ENCODE results near the gene ARHGAP26.
A peak's percentile ranks its signal among the peaks of the same experiment; 100 is the strongest.
"Not testable (repeated sequence)": the region's sequence is repeated elsewhere in the genome, so short reads cannot be mapped to it uniquely, and the experiment has no call there.

ARHGAP26 gene

GRCh38 chr5:142961440-142962173, 191.4 kb downstream of the ARHGAP26 start:
- Mint-ChIP-seq H3K4me3 (no peak overlapping the region), H3K36me3 (peaks cover 18% of the 10 kb centered on the region), H3K27me3 (no peaks in the 10 kb centered on the region), H3K27ac (no peak overlapping the region), H3K9me3 (ENCODE audit: low read depth) (no peaks in the 10 kb centered on the region), H3K4me1 (ENCODE audit: low read depth) (peaks cover 15% of the 10 kb centered on the region)

- H3K36me3 Mint-ChIP-seq, result peaks cover 19% of the 10 kb centered on the region
- H3K4me3 Mint-ChIP-seq, result no peak overlapping the region
- H3K27ac Mint-ChIP-seq, result no peak overlapping the region
- no peaks in the 10 kb centered on the region for H3K9me3 Mint-ChIP-seq (ENCODE audit: low read depth)
- H3K4me1 Mint-ChIP-seq (ENCODE audit: low read depth), result peaks cover 15% of the 10 kb centered on the region
- H3K27me3 Mint-ChIP-seq, result no peaks in the 10 kb centered on the region
Measured at GRCh38 chr5:142962174-142962533, 192.0 kb downstream of the ARHGAP26 start.

DNA sequence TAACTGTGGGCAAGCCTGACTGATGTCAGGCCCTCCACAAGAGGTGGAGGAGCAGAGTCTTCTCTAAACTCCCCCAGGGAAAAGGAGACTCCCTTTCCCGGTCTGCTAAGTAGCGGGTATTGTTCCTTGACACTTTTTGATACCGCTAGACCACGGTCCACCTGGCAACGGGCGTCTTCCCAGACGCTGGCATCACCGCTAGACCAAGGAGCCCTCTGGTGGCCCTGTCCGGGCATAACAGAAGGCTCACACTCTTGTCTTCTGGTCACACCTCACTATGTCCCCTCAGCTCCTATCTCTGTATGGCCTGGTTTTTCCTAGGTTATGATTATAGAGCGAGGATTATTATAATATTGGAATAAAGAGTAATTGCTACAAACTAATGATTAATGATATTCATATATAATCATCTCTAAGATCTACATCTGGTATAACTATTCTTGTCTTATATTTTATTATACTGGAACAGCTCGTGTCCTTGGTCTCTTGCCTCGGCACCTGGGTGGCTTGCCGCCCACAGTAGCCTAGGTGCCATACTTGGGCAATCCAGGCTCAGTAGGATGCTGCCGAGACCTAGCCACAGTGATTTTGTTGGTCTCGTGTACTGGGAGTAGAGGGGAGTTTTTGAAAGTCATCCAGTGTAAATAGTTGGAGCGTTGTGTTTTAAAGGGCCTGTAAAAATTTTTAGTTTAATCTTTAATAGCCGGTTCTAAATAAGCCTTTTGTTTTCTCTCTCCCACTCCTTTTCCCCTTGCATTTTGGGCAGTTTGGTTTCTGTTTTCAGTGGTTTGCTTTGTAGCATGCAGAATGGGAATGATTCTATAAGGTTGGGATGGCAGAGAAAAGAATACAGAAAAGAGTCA, 195.3 kb downstream of the ARHGAP26 start:
- not testable (repeated sequence) for H3K9me3 Mint-ChIP-seq (ENCODE audit: low read depth); H3K4me3 Mint-ChIP-seq; H3K27me3 Mint-ChIP-seq; H3K27ac Mint-ChIP-seq
- Mint-ChIP-seq H3K4me1 (ENCODE audit: low read depth) (peaks cover 11% of the 10 kb centered on the region), H3K36me3 (peaks cover 31% of the 10 kb centered on the region)

GRCh38 chr5:142966121-142966420, 195.9 kb downstream of the ARHGAP26 start:
- peaks cover 31% of the 10 kb centered on the region for H3K36me3 Mint-ChIP-seq
- H3K4me3 Mint-ChIP-seq, result no peak overlapping the region
- no peaks in the 10 kb centered on the region for H3K9me3 Mint-ChIP-seq (ENCODE audit: low read depth)
- peaks cover 17% of the 10 kb centered on the region for H3K4me1 Mint-ChIP-seq (ENCODE audit: low read depth)
- no peaks in the 10 kb centered on the region for H3K27me3 Mint-ChIP-seq
- no peak overlapping the region for H3K27ac Mint-ChIP-seq

DNA sequence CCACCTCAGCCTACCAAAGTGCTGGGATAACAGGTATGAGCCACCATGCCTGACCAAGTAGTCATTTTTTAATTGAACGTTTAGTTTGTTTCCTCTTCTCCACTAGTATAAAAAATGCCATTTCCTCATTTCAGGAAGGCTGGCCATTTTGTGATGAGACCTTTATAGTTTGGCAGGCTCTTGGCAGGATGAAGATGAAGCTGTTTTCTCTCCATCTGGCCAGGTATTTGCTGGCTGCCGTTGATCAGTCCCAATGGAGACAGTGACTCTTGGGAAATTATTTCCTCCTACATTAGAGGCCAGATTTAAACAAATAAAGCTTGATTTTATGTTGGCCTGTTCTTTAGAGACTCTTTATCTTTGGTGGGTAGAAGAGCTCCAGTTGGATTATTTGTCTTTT, 199.0 kb downstream of the ARHGAP26 start:
- Mint-ChIP-seq H3K9me3 (ENCODE audit: low read depth) (no peaks in the 10 kb centered on the region), H3K36me3 (peaks cover 15% of the 10 kb centered on the region), H3K27me3 (no peaks in the 10 kb centered on the region), H3K27ac (no peak overlapping the region), H3K4me1 (ENCODE audit: low read depth) (peaks cover 38% of the 10 kb centered on the region), H3K4me3 (no peak overlapping the region)

DNA sequence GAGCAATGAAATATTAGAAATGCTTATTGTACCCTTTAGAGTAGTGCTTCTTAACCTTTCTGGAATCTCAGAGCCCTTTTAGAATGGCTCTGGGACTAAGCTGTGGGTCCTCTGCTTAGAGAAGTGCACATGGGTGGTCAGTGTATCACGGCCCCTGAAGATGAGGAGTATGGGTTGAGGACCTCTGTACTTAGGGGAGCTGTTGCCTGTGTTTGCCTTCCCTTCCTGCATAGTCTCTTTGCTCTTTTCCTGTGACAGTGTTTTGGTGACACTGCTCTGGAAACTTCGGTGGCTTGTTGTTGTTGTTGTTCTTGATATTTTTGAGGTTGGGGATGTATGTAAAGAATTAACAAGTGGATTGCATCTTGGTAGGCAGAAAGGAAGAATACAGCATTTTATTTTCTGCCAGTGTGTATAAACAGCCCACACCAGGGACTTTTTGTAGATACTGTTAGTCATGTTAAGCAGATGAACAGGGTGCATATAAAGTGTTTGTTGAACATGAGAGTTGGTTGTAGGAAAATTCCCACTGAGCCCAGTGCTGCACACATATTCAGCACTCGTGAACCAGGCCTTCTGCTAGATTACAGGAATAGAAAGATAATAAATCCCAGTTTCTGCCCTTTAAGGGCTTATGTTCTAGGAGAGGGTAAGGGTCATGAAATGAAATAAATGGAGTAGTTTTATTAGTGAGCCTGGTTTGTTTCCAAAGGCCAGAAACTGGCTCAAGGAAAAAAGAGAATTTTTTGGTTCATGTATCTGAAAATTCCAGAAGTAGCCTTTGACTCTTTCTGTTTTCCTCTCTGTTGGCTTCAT, 199.7 kb downstream of the ARHGAP26 start:
- peaks cover 17% of the 10 kb centered on the region for H3K36me3 Mint-ChIP-seq
- peak overlapping the region; percentile 22 for H3K27ac Mint-ChIP-seq
- peaks cover 39% of the 10 kb centered on the region for H3K4me1 Mint-ChIP-seq (ENCODE audit: low read depth)
- no peak overlapping the region for H3K4me3 Mint-ChIP-seq
- no peaks in the 10 kb centered on the region for H3K9me3 Mint-ChIP-seq (ENCODE audit: low read depth)
- H3K27me3 Mint-ChIP-seq, result no peaks in the 10 kb centered on the region

- Mint-ChIP-seq H3K9me3 (ENCODE audit: low read depth) (no peaks in the 10 kb centered on the region), H3K27ac (peak overlapping the region; percentile 2), H3K4me1 (ENCODE audit: low read depth) (peaks cover 39% of the 10 kb centered on the region)
Measured at GRCh38 chr5:142970440-142971030, 200.4 kb downstream of the ARHGAP26 start.

GRCh38 chr5:142971303-142972013, 201.3 kb downstream of the ARHGAP26 start:
- Mint-ChIP-seq H3K27ac (peak overlapping the region; percentile 46), H3K4me1 (ENCODE audit: low read depth) (peaks cover 41% of the 10 kb centered on the region), H3K36me3 (peaks cover 18% of the 10 kb centered on the region), H3K27me3 (no peaks in the 10 kb centered on the region), H3K4me3 (no peak overlapping the region), H3K9me3 (ENCODE audit: low read depth) (no peaks in the 10 kb centered on the region)

More at GRCh38 chr5:142970440-142971030, 200.4 kb downstream of the ARHGAP26 start:
- Mint-ChIP-seq H3K36me3 (peaks cover 18% of the 10 kb centered on the region), H3K4me3 (no peak overlapping the region), H3K27me3 (no peaks in the 10 kb centered on the region)

- H3K36me3 Mint-ChIP-seq, result peaks cover 16% of the 10 kb centered on the region
- H3K9me3 Mint-ChIP-seq (ENCODE audit: low read depth), result no peaks in the 10 kb centered on the region
- peaks cover 47% of the 10 kb centered on the region for H3K4me1 Mint-ChIP-seq (ENCODE audit: low read depth)
- H3K4me3 Mint-ChIP-seq, result no peak overlapping the region
- no peak overlapping the region for H3K27ac Mint-ChIP-seq
- no peaks in the 10 kb centered on the region for H3K27me3 Mint-ChIP-seq
Measured at GRCh38 chr5:142972064-142972570, 201.9 kb downstream of the ARHGAP26 start.

- Mint-ChIP-seq H3K27me3 (no peaks in the 10 kb centered on the region), H3K4me1 (ENCODE audit: low read depth) (peaks cover 65% of the 10 kb centered on the region), H3K9me3 (ENCODE audit: low read depth) (no peaks in the 10 kb centered on the region), H3K36me3 (peaks cover 7% of the 10 kb centered on the region), H3K4me3 (no peak overlapping the region), H3K27ac (no peak overlapping the region)
Measured at GRCh38 chr5:142973932-142974331, 203.8 kb downstream of the ARHGAP26 start.

DNA sequence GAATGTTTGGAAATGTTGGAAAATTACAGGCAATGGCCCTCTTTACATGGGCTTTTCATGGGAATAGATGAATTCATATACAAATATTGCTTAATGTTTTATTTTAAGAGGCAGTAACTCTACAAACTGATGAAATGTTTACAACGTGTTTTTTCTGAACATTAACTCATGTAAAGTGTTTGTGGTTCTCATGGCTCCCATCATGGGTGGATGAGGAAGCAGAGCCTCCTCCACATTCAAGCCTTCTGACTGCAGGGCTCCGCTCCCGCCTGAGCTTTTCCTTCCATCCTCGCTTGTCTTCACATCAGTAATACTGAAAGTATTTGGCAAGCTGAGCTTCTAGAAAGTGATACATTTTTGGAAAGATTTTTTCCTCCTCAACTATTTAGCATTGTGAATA, 204.2 kb downstream of the ARHGAP26 start:
- H3K4me3 Mint-ChIP-seq, result no peak overlapping the region
- H3K9me3 Mint-ChIP-seq (ENCODE audit: low read depth), result no peaks in the 10 kb centered on the region

GRCh38 chr5:142976861-142977260, 206.7 kb downstream of the ARHGAP26 start:
- Mint-ChIP-seq H3K4me1 (ENCODE audit: low read depth) (peaks cover 65% of the 10 kb centered on the region), H3K4me3 (no peak overlapping the region), H3K36me3 (peaks cover 3% of the 10 kb centered on the region)

More for the DNA sequence above, 204.2 kb downstream of the ARHGAP26 start:
- no peaks in the 10 kb centered on the region for H3K27me3 Mint-ChIP-seq
- peaks cover 67% of the 10 kb centered on the region for H3K4me1 Mint-ChIP-seq (ENCODE audit: low read depth)
- H3K27ac Mint-ChIP-seq, result no peak overlapping the region
- peaks cover 4% of the 10 kb centered on the region for H3K36me3 Mint-ChIP-seq

DNA sequence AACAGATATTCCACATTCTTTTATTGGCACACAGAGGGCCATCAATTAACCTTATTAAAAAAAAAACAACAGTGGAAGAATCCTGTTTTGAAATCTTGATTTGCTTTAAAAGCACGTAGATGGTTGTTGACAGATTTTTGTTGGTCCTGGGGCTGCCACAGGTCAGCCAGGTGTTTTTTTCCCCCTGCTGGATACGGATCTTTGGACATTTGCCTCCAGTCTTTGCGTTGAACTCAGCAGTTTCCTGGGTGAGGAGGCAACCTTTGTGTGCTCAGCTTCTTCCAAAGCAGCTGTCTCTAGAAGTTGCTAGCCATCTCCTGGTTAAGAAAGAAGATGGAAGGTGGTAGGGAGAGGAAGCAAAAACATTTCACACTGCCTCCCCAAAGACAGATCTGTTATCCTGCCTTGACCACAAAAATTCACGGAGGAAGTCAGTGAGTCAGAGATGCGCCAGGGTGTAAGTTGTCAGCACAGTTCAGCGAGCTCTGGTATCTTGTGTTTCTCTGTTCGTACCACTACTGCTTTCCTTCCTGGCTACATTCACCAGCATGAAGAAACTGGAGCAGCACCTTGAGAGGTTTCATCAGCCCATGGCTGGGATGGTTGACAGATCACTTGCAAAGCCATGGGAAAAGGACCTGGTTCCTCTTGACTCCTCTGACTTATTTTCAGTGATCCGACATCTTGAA, 207.3 kb downstream of the ARHGAP26 start:
- H3K36me3 Mint-ChIP-seq, result peaks cover 3% of the 10 kb centered on the region
- no peaks in the 10 kb centered on the region for H3K27me3 Mint-ChIP-seq
- H3K27ac Mint-ChIP-seq, result peak overlapping the region; percentile 87
- H3K9me3 Mint-ChIP-seq (ENCODE audit: low read depth), result no peaks in the 10 kb centered on the region
- peak overlapping the region; percentile 74 for H3K4me3 Mint-ChIP-seq
- H3K4me1 Mint-ChIP-seq (ENCODE audit: low read depth), result peaks cover 66% of the 10 kb centered on the region

More at GRCh38 chr5:142976861-142977260, 206.7 kb downstream of the ARHGAP26 start:
- Mint-ChIP-seq H3K27me3 (no peaks in the 10 kb centered on the region), H3K9me3 (ENCODE audit: low read depth) (no peaks in the 10 kb centered on the region), H3K27ac (peak overlapping the region; percentile 87)
